Effector memory CD4-positive, alpha-beta T cell (primary cell): Measurements from ENCODE around the gene MPG.
A peak's percentile ranks its signal among the peaks of the same experiment; 100 is the strongest.
"Not testable (repeated sequence)": the region's sequence is repeated elsewhere in the genome, so short reads cannot be mapped to it uniquely, and the experiment has no call there.

Experiments used
- DNase-seq, 3 donors: peaks; one replicate each; pipeline ENCODE4 v3.0.0-alpha.2; 2020
- H3K27ac ChIP-seq: 2 replicates; pipeline ENCODE4 v1.7.0; 2013; ENCODE audit warnings: mild to moderate bottlenecking, low read length, moderate library complexity; ENCODE audit not compliant: insufficient read depth, poor library complexity, severe bottlenecking
- H3K27me3 ChIP-seq: replicated peaks from 2 replicates; pipeline ENCODE4 v1.7.0; 2013; ENCODE audit warnings: mild to moderate bottlenecking, low read length; ENCODE audit not compliant: insufficient read depth, control insufficient read depth, poor library complexity, severe bottlenecking
- H3K36me3 ChIP-seq: 2 replicates; pipeline ENCODE4 v1.7.0; 2013; ENCODE audit warnings: mild to moderate bottlenecking, low read length, moderate library complexity; ENCODE audit not compliant: control insufficient read depth, insufficient read depth
- H3K4me1 ChIP-seq: 2 replicates; pipeline ENCODE4 v1.7.0; 2013; ENCODE audit warnings: low read length, mild to moderate bottlenecking; ENCODE audit not compliant: control insufficient read depth, insufficient read depth, poor library complexity, severe bottlenecking
- H3K4me3 ChIP-seq: 2 replicates; pipeline ENCODE4 v1.7.0; 2013; ENCODE audit warnings: low read length, low read depth, mild to moderate bottlenecking; ENCODE audit not compliant: insufficient read depth, poor library complexity, severe bottlenecking
- H3K9me3 ChIP-seq: 2 replicates; pipeline ENCODE4 v1.7.0; 2013; ENCODE audit warnings: mild to moderate bottlenecking, low read length, moderate library complexity; ENCODE audit not compliant: control insufficient read depth

Gene MPG

GRCh38 chr16:114327-114726, 36.3 kb downstream of the MPG start:
- no peaks in the 10 kb centered on the region for H3K9me3 ChIP-seq
- no peak overlapping the region for H3K27ac ChIP-seq
- no peaks in the 10 kb centered on the region for H3K4me1 ChIP-seq
- no peak overlapping the region for H3K4me3 ChIP-seq
- no peak for DNase-seq
- peaks cover 17% of the 10 kb centered on the region for H3K36me3 ChIP-seq
- no peaks in the 10 kb centered on the region for H3K27me3 ChIP-seq

- H3K27me3 ChIP-seq, result no peaks in the 10 kb centered on the region
- no peaks in the 10 kb centered on the region for H3K9me3 ChIP-seq
- H3K4me3 ChIP-seq, result no peak overlapping the region
- H3K27ac ChIP-seq, result no peak overlapping the region
- H3K36me3 ChIP-seq, result peaks cover 12% of the 10 kb centered on the region
- no peak for DNase-seq
- no peaks in the 10 kb centered on the region for H3K4me1 ChIP-seq
Observed at GRCh38 chr16:116015-116414, 38.0 kb downstream of the MPG start.

- DNase-seq, result peak; percentile 35 to 46 (median 36)
- H3K9me3 ChIP-seq, result no peaks in the 10 kb centered on the region
- no peak overlapping the region for H3K27ac ChIP-seq
- H3K27me3 ChIP-seq, result no peaks in the 10 kb centered on the region
- H3K4me1 ChIP-seq, result no peaks in the 10 kb centered on the region
- peaks cover 3% of the 10 kb centered on the region for H3K36me3 ChIP-seq
- H3K4me3 ChIP-seq, result no peak overlapping the region
Observed at GRCh38 chr16:117379-118365, 39.6 kb downstream of the MPG start.

GRCh38 chr16:118857-119256, 40.8 kb downstream of the MPG start:
- no peak for DNase-seq
- H3K27ac ChIP-seq, result no peak overlapping the region
- no peaks in the 10 kb centered on the region for H3K27me3 ChIP-seq
- H3K4me3 ChIP-seq, result no peak overlapping the region
- no peaks in the 10 kb centered on the region for H3K4me1 ChIP-seq
- H3K9me3 ChIP-seq, result no peaks in the 10 kb centered on the region
- H3K36me3 ChIP-seq, result peaks cover 3% of the 10 kb centered on the region

GRCh38 chr16:119295-119694, 41.3 kb downstream of the MPG start:
- H3K36me3 ChIP-seq, result peaks cover 3% of the 10 kb centered on the region

GRCh38 chr16:119835-120491, 41.9 kb downstream of the MPG start:
- DNase-seq, result no peak

More at GRCh38 chr16:119295-119694, 41.3 kb downstream of the MPG start:
- Histone ChIP-seq H3K27ac (no peak overlapping the region), H3K4me3 (no peak overlapping the region), H3K27me3 (no peaks in the 10 kb centered on the region), H3K9me3 (no peaks in the 10 kb centered on the region), H3K4me1 (no peaks in the 10 kb centered on the region)
- DNase-seq, result no peak

GRCh38 chr16:120756-121155, 42.7 kb downstream of the MPG start:
- H3K36me3 ChIP-seq, result peaks cover 3% of the 10 kb centered on the region
- H3K4me1 ChIP-seq, result no peaks in the 10 kb centered on the region
- no peaks in the 10 kb centered on the region for H3K9me3 ChIP-seq
- H3K4me3 ChIP-seq, result no peak overlapping the region
- no peak overlapping the region for H3K27ac ChIP-seq
- H3K27me3 ChIP-seq, result no peaks in the 10 kb centered on the region
- no peak for DNase-seq

More at GRCh38 chr16:119835-120491, 41.9 kb downstream of the MPG start:
- Histone ChIP-seq H3K9me3 (no peaks in the 10 kb centered on the region), H3K4me3 (no peak overlapping the region), H3K36me3 (peaks cover 3% of the 10 kb centered on the region), H3K27ac (no peak overlapping the region), H3K27me3 (no peaks in the 10 kb centered on the region), H3K4me1 (no peaks in the 10 kb centered on the region)

GRCh38 chr16:122361-122760, 44.3 kb downstream of the MPG start:
- Histone ChIP-seq H3K36me3 (peaks cover 3% of the 10 kb centered on the region), H3K27ac (no peak overlapping the region)
- no peak for DNase-seq

GRCh38 chr16:123558-124350, 45.7 kb downstream of the MPG start:
- H3K36me3 ChIP-seq, DNase-seq, H3K4me3 ChIP-seq, H3K27me3 ChIP-seq, H3K9me3 ChIP-seq, H3K27ac ChIP-seq, H3K4me1 ChIP-seq: not testable (repeated sequence)

More at GRCh38 chr16:122361-122760, 44.3 kb downstream of the MPG start:
- H3K4me1 ChIP-seq, result no peaks in the 10 kb centered on the region
- H3K9me3 ChIP-seq, result no peaks in the 10 kb centered on the region
- H3K4me3 ChIP-seq, result no peak overlapping the region
- no peaks in the 10 kb centered on the region for H3K27me3 ChIP-seq
